PC-9 (cell line): ENCODE results near the gene ACSM4. TPM values are rescaled to one million over a fixed set of nuclear protein-coding genes. Genes with fewer than 3 reads are reported as not detected.
"Not testable (repeated sequence)": the region's sequence is repeated elsewhere in the genome, so short reads cannot be mapped to it uniquely, and the experiment has no call there.

ENCODE experiments used
- BruUV-seq: library from RNA; stranded (reverse); fragments of 400-500 nt; replicated peaks from 2 replicates; lab custom pipeline; 2021; lab: Mats Ljungman, UMichigan
- CTCF ChIA-PET: fragments of 300-600 bp; sonication (Branson Sonifier 250); formaldehyde crosslinking; loops from one replicate; lab custom pipeline; 2022; ENCODE audit warnings: antibody characterized with exemption; lab: Charles Lee
- POLR2A ChIA-PET: fragments of 300-600 bp; sonication (Branson Sonifier 250); formaldehyde crosslinking; loops from one replicate; lab custom pipeline; 2022; ENCODE audit warnings: antibody characterized with exemption; ENCODE audit not compliant: unreplicated experiment; lab: Charles Lee
- DNase-seq, 2 experiments: peaks; one replicate each; pipeline versions ENCODE4 v3.0.0 to v3.0.0-alpha.2; 2015 to 2022; ENCODE audit warnings: mixed read lengths in 1 of 2
- H2AFZ ChIP-seq: fragments of 200-600 bp; sonication (generic); 2 replicates; pipeline ENCODE4 v1.8.1; 2017; ENCODE audit warnings: antibody characterized with exemption
- H3F3A ChIP-seq: fragments of 200-600 bp; sonication (generic); 2 replicates; pipeline ENCODE4 v1.8.1; 2017; ENCODE audit warnings: antibody characterized with exemption, mild to moderate bottlenecking, low read depth; ENCODE audit not compliant: insufficient read depth
- H3K27ac ChIP-seq: fragments of 200-600 bp; sonication (generic); 2 replicates; pipeline ENCODE4 v1.6.1; 2016; ENCODE audit warnings: mixed run types
- H3K27me3 ChIP-seq: fragments of 200-600 bp; sonication (generic); 2 replicates; pipeline ENCODE4 v1.6.1; 2016; ENCODE audit warnings: low read depth, mixed run types; ENCODE audit not compliant: insufficient read depth
- H3K36me3 ChIP-seq: fragments of 200-600 bp; sonication (generic); 2 replicates; pipeline ENCODE4 v1.6.1; 2016; ENCODE audit warnings: low read depth, mixed run types
- H3K4me1 ChIP-seq: fragments of 200-600 bp; sonication (generic); replicated peaks from 2 replicates; pipeline ENCODE4 v1.6.1; 2016; ENCODE audit warnings: mixed run types; ENCODE audit not compliant: insufficient read depth
- H3K4me2 ChIP-seq: fragments of 200-600 bp; sonication (generic); 2 replicates; pipeline ENCODE4 v1.6.1; 2017; ENCODE audit warnings: mixed run types
- H3K4me3 ChIP-seq: fragments of 200-600 bp; sonication (generic); 2 replicates; pipeline ENCODE4 v1.6.1; 2016; ENCODE audit warnings: mixed run types
- H3K79me2 ChIP-seq: fragments of 200-600 bp; sonication (generic); 2 replicates; pipeline ENCODE4 v1.6.1; 2017; ENCODE audit warnings: low read depth, mixed run types
- H3K9me2 ChIP-seq: fragments of 200-600 bp; sonication (generic); 2 replicates; pipeline ENCODE4 v1.8.1; 2017; ENCODE audit warnings: mild to moderate bottlenecking; ENCODE audit not compliant: insufficient read depth
- H3K9me3 ChIP-seq: fragments of 200-600 bp; sonication (generic); 2 replicates; pipeline ENCODE4 v1.8.1; 2016; ENCODE audit warnings: low read depth; ENCODE audit not compliant: insufficient read depth
- H4K20me1 ChIP-seq: fragments of 200-600 bp; sonication (generic); 2 replicates; pipeline ENCODE4 v1.8.1; 2017; ENCODE audit not compliant: insufficient read depth
- CTCF ChIP-seq: fragments of 200-600 bp; sonication (generic); conservative IDR thresholded peaks from 2 replicates; pipeline ENCODE4 v1.6.1; 2017; ENCODE audit warnings: mixed run types, antibody characterized with exemption, mild to moderate bottlenecking, moderate library complexity
- EZH2 ChIP-seq: fragments of 200-600 bp; sonication (generic); IDR thresholded peaks from 2 replicates; pipeline ENCODE4 v1.8.0; 2017; ENCODE audit warnings: antibody characterized with exemption, low read depth
- intact Hi-C: fragments of 100-400 bp; cut with micrococcal nuclease; formaldehyde crosslinking; loops from one replicate; pipeline ENCODE4 v1.10.0; 2022; ENCODE audit not compliant: unreplicated experiment
- total RNA-seq: library from RNA; stranded (reverse); gene quantifications from 2 replicates; pipeline ENCODE4 v1.2.3, GENCODE V29; 2021

ACSM4 gene
- total RNA-seq, 1 experiment from 2014 or later: not detected

- CTCF ChIA-PET: no interaction called here
- H3K79me2 ChIP-seq: no peaks in the 10 kb centered on the region
- H3K27ac ChIP-seq: no peak overlapping the region
- no peak overlapping the region for H3K4me2 ChIP-seq
- no peaks in the 10 kb centered on the region for H3K9me3 ChIP-seq
- H3K9me2 ChIP-seq: no peaks in the 10 kb centered on the region
- intact Hi-C loops: no loop called here
- H3K27me3 ChIP-seq: no peaks in the 10 kb centered on the region
- H3K4me3 ChIP-seq: no peak overlapping the region
- no peaks in the 10 kb centered on the region for H3K4me1 ChIP-seq
- DNase-seq: no peak
- no peaks in the 10 kb centered on the region for H3K36me3 ChIP-seq
- no peak overlapping the region for H2AFZ ChIP-seq
- no peaks in the 10 kb centered on the region for H3F3A ChIP-seq
- no peak for TF ChIP-seq EZH2
- TF ChIP-seq CTCF: no peak
- no peaks in the 10 kb centered on the region for H4K20me1 ChIP-seq
- POLR2A ChIA-PET: interaction anchor here (0.9 kb wide), 1 partner anchor 19 kb away, joined by 6 read pairs; no protein-coding TSS in a partner anchor
- BruUV-seq: no TSS peak
Measured at GRCh38 chr12:7265251-7265650, 38.6 kb upstream of the ACSM4 start.

- no peak for DNase-seq
- Histone ChIP-seq H2AFZ (no peak overlapping the region), H3K27me3 (no peaks in the 10 kb centered on the region), H3K4me1 (no peaks in the 10 kb centered on the region), H3K36me3 (no peaks in the 10 kb centered on the region), H3F3A (no peaks in the 10 kb centered on the region), H4K20me1 (no peaks in the 10 kb centered on the region), H3K4me2 (no peak overlapping the region), H3K9me2 (no peaks in the 10 kb centered on the region), H3K79me2 (no peaks in the 10 kb centered on the region), H3K9me3 (no peaks in the 10 kb centered on the region), H3K4me3 (no peak overlapping the region), H3K27ac (no peak overlapping the region)
- TF ChIP-seq EZH2 (no peak), CTCF (no peak)
- POLR2A ChIA-PET: no interaction called here
- intact Hi-C loops: no loop called here
- CTCF ChIA-PET: no interaction called here
- no TSS peak for BruUV-seq
Measured at GRCh38 chr12:7269273-7269672, 34.6 kb upstream of the ACSM4 start.

- no peak for TF ChIP-seq EZH2
- TF ChIP-seq CTCF: no peak
- Histone ChIP-seq H3K9me2 (no peaks in the 10 kb centered on the region), H2AFZ (no peak overlapping the region), H3K4me3 (no peak overlapping the region), H3K27me3 (no peaks in the 10 kb centered on the region), H3K4me1 (no peaks in the 10 kb centered on the region), H4K20me1 (no peaks in the 10 kb centered on the region), H3K4me2 (no peak overlapping the region), H3K79me2 (no peaks in the 10 kb centered on the region), H3K36me3 (no peaks in the 10 kb centered on the region), H3F3A (no peaks in the 10 kb centered on the region), H3K27ac (no peak overlapping the region), H3K9me3 (no peaks in the 10 kb centered on the region)
- no TSS peak for BruUV-seq
- ChIA-PET CTCF (interaction anchor here (0.7 kb wide), 1 partner anchor 67 kb away, joined by 6 read pairs; no protein-coding TSS in a partner anchor), POLR2A (no interaction called here)
- intact Hi-C loops: no loop called here
- no peak for DNase-seq
Measured at GRCh38 chr12:7271893-7272514, 31.9 kb upstream of the ACSM4 start.

- H3K9me3 ChIP-seq, BruUV-seq, CTCF ChIA-PET, DNase-seq, H3K36me3 ChIP-seq, H3K4me1 ChIP-seq, H4K20me1 ChIP-seq, H2AFZ ChIP-seq, H3K4me2 ChIP-seq, H3K4me3 ChIP-seq, H3K27me3 ChIP-seq, H3K9me2 ChIP-seq, H3K27ac ChIP-seq, H3K79me2 ChIP-seq, intact Hi-C loops, H3F3A ChIP-seq, POLR2A ChIA-PET: not testable (repeated sequence)
Measured at GRCh38 chr12:7275482-7275881, 28.4 kb upstream of the ACSM4 start.
